C1 segment of cervical spinal cord (tissue), 14 donors: ENCODE measurements around the gene HOXA11.
A peak's percentile ranks its signal among the peaks of the same experiment; 100 is the strongest.

Experiments
- DNase-seq, 14 donors: peaks; one replicate each; lab custom pipeline; 2025; lab: John Stamatoyannopoulos, UW

HOXA11 gene

DNA sequence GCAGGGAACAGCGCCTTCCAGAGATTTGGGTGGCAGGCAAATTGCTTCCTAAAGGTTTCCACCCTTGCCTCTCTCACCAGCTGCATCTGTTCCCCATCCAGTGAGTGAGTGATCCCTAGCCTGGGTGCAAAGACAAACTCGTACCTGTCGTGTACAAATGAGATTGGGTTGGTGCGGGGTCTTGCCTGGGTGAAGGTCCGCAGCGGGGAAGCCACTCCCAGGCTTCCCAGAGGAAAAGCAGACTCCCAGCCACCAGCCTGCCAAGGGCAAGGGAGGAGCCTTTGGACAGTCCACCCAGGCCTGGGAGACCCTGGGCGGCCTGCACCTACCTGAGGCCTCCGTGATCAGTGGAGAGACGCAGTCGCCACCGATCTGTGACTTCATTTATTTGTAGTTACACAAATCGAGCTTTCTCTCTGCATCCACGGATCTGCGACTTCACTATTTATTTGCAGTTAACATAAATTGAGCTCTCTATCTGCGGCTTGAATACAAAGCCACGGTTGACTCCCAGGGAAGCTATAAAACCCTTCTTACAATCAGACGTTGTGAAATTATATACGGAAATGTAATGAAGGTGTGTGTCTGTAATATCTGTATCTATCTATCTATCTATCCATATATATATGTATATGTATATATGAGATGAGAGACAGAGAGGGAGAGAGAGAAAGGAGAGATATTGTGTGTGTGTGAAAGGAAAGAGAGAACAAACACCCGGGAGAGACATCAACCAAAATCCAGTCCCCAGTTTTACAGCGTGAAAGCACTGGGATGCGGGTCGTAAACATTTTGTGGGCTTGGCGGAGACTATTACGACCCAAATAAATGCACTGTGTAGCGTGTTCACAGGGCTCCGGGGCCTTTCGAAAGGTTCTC is 25.5 kb downstream of the HOXA11 start:
- no peak for DNase-seq

DNA sequence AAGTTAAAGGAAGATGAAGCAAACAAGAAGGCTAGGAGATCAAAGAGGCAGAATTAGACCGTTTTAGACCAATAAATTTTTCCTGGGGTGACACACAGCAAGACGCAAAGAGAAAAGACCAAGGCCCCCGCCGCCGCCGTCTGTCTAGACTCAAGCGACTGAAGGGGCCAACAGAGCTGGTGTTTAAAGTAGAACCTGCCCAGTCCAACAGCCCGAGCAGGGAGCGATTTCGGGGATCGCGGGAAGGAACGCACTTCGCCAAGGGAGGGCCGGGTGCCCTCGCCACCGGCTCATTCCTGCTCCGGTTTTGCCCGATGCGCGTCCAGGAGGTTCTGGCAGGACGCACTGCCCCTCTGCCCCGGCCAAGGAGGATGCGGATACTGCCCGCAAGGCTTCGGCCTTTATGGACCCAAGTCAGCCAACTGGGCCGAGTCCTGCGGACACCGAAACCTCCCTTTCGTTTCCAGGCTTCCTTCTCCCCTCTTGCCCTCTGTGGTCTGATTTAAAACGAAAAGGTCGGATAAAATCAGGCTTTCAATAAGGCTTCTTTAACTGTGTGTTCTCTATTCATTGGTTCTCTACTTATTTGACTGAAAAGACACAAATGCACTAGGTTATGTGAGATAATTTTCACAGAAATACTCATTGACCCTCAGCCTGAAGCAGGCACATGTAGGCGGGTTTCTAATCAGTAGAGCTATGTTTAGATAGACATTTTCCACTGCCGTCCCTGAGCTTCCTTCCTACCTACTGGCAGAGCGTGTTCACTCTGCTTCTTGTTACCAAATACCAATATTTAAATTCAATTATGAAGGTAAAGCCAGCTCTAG is 26.4 kb downstream of the HOXA11 start:
- DNase-seq: no peak

DNA sequence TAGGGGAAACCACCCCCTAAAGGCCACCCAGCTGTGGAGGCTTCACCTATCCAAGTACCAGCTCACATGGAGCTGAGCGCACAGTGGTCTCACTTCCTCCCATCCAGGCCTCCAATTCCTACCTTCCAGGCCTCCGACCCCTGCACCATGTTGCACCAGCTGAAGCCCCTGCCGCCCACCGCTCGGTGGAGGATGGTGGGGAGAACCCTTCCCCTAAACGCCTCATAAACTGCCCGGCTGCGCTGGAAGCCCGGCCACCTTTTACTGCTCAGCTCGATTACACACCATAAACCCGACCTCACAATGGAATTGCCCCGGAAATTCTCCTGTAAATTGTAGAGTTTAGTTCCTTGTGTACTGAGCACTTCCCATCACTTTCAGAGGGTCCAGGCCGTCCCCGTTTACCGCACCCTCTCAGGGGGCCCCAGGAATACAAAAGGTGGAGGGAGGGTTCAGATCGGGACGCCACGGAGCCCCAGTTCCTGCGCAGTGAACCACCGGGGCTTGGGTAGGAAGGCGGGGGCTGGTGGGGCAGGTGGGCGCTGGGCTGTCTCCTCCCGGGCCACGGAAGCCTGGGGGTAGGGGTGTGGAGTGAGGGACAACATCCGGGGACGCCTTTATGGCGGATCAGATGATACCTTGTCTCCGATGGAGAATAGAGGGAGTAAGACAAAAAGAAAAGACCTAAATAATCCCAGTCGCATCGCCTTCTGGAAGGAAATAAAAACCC is 27.2 kb downstream of the HOXA11 start:
- no peak for DNase-seq

DNA sequence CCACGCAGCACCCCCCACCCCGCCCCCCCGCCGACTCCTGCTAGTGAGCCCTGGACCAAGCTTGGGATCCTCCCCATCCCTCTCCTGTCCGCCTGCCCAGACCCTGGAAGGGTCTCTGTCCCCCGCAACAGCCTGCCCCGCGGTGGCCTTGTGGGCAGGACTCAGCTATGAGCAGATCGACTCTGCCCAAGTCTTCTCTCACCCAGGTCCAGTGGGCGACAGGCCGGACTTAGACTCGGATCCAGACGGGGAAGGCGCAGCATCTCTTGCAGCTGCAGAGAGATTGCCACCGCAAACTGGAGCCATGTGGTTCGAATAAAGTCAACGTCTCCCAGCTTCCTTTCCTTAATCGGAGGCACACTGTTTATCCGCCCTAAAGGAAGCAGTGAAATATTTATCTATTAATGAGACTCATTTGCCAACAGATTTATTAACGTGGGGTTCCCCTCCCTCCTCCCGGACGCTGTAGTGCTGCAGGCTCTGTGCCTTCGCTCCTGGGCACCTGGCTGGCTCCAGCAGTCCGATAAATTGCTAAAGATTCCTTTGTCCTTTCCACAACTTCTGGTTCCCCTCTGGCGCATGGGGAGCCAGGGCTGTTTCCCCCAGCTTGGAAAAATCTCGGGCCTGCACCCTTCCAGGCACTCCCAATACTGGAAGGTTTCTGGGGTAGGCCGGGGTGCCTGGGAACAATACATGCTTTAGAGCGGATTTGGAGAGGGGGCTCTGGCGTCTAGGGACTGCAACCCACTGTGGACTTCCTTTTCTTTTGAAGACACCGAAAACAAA is 27.9 kb downstream of the HOXA11 start:
- no peak for DNase-seq

DNA sequence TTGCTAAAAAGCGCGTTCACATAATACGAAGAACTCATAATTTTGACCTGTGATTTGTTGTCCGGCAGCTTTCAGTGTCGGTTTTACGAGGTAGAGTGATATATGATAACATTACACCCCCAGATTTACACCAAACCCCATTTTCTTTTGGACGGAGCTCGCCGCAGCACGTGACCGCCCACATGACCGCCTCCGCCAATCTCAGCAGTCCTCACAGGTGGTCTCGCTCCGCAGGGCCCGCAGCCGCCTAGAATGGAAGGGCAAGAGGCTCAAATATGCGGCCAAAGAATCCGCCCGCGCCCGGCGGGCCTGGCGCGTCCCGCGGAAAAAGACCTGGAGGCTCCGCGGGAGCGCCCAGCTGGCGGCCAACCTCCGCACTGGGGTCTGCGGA is 28.5 kb downstream of the HOXA11 start, which contains the start of gene HOXA7:
Gene HOXA7, minus strand, starts transcription at position 168 of the 391 bp plus-strand sequence. Its CDS starts 130 bp downstream, at position 38.
- peak in 10 of 14 donors; percentile 50 to 78 (median 66) for DNase-seq

DNA sequence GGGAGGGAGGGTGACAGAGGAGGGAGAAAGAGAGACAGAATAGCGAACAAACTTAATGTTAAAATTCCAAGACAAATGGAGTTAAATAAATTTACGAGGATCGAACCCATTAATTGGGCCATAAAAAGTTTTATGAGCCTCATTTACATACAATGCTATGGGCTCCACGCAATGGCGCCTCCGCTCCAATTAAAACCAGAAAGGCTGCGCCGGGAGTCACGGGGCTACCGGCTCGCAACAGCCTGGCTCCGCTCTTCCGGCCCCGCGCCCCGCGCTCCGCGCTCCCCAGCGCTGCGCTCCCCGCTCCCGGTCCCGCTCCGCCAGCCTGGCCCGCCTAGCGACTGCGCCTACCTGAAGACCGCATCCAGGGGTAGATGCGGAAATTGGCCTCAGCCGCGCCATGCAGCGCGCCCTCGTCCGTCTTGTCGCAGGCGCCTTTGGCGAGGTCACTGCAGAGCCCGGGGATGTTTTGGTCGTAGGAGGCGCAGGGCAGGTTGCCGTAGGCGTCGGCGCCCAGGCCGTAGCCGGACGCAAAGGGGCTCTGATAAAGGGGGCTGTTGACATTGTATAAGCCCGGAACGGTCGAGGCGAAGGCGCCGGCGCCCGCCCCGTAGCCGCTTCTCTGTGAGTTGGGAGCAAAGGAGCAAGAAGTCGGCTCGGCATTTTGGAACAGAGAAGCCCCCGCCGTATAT is 29.1 kb downstream of the HOXA11 start:
- DNase-seq: peak in 1 of 14 donors; percentile 50

DNA sequence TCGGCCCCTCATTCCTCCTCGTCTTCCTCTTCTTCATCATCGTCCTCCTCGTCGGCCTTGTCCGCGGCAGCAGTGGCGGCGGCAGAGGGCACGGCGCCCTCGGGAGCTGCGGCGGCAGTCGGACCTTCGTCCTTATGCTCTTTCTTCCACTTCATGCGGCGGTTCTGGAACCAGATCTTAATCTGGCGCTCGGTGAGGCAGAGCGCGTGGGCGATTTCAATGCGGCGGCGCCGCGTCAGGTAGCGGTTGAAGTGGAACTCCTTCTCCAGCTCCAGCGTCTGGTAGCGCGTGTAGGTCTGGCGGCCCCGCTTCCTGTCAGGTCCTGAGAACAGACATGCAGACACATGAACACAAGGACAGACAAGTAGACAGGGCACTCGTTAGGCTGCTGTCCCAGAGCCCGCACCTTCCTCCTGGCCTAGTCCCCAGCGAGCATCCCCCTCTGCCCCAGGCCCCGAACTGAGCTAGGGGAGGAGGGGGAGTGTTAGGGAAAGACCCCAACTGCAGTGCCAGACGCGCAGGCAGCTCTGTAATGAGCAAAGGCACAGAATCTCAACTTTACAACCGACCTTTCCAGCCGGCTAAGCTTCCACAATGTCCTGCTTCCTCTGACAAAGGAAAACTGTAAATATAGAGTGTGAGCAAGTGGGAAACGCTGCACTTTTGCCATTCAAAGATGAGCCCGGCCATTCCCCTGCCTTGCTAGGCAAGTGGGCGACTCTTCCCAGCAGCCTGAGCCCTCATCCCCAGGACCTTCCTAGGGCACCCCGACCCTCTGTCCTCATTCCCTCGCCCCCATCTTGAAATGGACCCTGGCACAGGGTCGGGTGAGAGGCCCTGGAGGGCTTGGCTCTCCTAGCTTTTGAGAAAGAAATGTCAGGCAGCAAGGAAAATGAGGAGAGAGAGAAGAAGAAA is 29.9 kb downstream of the HOXA11 start:
- no peak for DNase-seq

DNA sequence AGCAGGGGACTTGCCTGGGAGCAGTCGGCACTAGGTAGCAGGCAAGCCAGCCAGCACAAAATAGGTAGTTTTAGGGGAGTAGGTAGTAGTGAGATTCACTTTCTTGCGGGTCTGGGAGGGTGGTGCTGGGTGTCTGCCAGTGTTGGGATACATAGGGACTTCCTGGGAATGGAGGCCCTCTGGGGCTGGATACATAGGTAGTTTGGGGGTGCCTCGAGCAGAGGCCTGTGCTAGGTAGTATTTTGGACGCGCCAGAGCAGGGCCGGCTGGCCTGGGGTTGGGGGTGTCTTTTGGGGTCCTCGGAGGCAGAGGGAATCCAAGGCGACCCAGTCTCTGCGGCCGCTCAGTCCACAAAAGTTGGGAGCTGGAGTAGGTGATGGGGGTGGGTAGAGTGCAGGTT is 30.7 kb downstream of the HOXA11 start:
- DNase-seq: no peak

DNA sequence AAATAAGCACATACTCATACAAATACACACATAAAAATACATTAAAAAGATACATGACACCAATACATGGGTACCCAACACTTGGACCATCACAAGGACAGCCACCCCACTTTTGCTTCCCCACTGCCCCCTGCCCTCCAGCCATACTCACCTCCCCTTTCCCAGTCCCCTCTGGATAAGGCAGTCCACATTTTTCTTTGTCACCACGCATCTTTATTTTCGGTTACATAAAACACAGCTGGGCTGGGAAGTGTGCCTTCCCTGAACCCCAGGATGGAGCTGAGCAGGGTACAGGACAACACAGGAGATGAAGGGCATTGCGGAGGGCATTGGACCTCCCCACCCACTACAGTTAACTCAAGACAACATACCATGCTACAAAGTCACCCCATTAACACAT is 31.5 kb downstream of the HOXA11 start:
- DNase-seq: no peak

DNA sequence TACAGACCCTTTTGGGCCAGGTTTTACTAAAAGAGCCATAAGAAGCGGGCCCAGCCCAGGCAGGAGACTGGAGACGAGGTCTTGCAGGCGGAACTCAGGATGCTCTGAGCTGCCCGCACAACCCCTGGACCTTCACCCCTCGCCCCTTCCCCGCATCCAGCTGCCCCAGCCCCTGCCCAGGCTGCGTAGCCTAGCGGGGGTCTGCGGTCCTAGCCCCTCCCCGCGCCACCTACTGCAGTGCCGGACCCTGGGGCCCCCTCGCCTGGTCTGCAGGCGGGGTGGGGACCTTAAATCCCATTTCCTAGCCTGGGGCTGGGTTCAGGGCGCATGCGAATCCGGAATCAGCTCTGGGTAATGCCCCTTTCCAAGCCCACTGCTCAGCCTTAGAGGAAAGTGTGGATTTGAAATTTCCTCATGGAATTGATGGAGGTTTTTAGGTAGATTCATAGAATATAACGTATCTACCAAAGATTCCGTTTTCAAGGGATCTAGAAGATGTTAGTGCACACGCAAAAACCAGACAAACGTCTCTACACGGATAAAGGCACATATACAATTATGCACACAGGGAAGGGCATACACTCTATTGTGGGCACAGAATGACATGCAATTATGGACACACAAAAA is 32.1 kb downstream of the HOXA11 start:
- DNase-seq: no peak

DNA sequence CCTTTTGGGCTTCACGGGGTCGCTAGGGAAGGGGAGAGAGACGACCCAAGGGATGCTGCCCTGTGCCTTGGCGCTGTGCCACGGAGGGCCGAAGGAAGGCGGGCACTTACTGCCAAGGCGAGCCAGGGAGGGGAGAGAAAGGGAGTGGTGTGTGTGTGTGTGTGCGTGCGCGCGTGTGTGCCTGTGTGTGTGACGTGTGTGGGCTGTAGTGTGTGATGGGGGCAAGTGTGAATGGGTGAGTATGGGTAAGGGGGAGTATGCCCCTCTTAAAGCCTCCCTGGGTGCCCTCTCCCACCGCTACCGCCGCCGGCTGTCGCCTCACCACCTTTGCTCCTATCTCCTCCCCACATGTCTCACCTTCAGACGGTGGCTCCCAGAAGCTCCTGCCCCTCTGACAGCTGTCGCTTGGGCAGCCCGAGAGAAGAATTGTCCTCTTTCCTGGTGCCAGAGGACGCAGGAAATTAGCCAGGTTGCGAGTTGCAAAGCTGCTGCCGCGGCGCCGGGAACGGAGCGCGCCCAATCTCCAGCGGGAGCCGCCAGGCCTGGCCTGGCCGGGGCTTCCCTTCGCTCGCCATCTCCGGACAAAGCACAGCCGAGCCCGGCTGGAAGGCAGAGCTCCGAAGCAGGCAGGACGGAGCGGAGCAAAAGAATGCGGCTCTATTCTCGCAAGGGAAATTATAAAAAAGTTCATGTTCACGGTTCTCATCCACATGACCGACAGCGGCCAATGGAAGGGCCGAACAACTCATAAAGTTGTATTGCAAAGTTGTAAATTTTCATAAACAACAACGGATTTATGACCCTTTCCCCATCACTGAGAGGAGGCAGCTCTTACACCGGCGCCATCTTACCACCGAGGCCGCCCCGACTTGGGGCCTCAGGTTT is 32.9 kb downstream of the HOXA11 start, which contains the start of gene HOXA3:
Gene HOXA3, minus strand, starts transcription at position 653 of the 885 bp plus-strand sequence. CDS start 41,943 bp downstream, outside the sequence.
- DNase-seq: no peak

DNA sequence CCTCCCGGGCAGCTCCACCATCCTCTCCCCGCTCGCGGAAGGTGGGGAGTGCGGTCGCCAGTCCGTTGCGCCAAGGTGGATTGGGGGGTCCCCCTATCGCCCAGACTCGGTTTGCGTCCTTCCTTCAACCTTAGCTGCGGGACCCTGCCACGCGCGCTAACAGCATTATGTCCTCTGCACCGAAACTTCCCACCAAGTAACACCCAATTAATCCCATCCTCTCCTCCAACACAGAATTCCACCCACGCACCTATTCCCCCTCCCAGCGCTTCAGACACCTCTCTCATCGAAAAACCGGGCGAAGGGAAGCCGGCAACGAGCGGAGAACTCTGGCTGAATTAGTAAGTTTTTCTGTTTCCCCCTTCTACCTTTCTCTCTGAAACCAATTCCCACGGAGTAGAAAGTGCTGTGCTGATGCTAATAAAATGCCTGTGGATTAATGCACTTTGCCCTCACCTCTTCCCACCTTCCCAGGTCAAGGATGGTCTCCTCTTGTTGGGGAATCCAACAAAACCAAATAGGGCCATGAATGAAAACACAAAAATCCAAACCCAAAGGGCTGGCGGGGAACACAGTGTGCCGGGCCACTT is 33.6 kb downstream of the HOXA11 start:
- DNase-seq: no peak

DNA sequence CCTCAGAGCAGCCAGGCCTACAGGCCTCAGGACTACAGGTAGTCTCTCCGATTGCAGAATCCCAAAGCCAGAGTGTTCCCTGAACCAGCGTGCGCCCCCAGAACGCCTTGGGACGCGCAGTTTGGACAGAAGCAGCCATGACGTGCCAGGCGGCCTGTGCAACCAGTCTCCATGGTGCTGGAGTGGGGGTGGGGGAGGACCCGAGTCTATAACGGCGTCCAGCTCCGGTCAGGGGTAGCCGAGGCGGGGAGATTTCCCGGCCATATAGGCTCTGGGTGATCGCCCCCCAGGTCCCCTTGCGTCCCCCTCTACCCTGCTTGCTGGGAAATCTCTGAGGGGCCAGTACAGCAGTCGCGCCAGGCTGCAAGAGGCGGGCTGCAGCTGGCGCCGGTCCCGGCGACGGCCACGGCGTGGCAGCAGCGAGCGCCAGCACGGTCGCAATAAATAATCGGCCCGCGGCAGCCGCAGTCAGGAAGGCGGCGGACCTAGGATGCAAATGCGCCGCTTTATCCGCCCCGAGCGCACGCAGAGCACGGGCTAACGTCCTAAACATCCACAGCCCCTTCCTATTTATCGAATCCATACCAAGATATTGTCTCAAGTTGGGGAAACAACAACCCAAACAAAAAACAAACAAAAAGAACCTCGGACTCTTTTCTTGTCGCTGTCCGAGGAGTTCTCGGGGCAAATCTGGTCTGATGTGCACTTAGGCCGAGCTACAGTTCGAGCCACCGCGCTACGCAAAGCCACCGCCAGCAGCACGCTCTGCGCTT is 34.3 kb downstream of the HOXA11 start:
- peak in 12 of 14 donors; percentile 24 to 93 (median 84) for DNase-seq

DNA sequence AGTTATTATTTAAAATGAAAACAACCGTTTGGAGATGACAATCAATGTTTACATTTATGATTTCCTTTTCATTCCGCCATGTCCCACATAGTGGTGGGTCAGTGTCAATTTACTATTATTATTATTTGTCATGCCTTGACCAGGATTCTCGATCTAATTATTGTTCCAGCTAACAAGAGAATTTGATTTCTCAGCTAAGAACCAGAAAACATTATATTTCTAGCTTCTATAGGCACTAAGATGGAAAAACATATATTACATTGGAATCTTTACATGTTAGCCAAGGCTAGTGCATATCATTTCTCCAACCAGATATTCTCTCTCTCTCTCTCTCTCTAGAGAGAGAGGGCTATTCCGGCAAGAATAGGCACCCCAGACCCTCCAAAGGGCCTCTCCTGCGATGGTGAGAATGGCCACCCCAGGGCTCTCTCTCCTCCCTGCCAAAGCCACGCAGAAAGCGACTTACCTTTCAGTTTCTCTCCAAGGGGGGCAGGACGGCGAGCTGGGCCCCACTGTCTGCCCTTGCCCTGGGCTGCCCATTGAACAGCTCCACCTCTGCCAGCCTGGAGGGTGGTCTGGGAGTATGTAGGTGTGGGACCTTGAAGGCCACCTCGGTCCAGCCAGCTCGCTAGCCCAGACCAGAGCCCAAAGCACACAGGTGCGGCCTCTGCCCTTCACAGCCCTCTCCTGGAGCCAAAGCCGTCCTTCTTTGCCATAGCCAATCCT is 35.0 kb downstream of the HOXA11 start:
- DNase-seq: peak in 1 of 14 donors; percentile 70

DNA sequence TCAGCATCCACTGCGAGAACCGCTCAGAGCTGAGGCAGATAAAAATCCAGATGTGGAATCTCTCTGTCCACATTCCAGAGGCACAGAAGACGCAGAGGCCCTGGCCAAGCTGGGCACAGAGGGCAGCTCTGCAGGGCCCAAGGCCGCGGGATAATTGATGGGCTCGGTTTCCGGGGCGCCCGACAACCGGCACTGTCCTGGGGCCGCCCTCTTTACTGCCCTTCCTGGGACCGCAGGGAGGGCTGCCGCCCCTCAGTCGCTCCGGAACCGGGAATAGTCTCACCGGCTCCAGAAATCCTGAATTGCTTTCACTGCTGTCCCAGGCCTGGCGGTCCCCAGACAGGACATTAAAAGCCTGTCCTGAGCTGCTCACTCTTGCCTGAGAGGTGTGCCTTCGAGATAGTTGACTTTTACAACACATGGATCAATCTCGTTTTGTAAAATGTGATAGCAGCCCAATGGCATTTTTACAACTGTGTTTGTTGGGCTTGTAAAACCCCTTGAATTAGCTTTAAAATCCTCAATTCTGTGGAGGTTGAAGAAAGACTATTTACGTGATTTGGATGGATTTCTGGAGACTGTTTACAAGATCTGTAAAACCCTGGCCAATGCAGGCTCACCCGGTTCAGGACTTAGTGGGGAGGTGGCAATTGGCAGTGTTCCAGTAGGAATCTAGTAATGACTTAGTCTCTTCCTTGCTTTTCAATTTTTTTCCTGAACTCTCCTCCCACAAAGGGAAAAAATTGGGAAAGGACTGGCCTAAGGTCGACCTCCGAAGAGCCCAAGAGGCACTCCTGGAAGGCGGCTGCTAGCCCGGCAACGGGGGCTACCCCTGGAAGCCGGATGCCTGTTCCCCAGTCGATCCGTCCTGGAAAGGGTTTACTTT is 36.0 kb downstream of the HOXA11 start:
- DNase-seq: no peak
